KG1 (cell line): ENCODE results near the gene ANKDD1B.

Experiments
- DNase-seq: peaks from one replicate; lab custom pipeline; 2025; lab: John Stamatoyannopoulos, UW

Gene ANKDD1B

GRCh38 chr5:75616971-75617621, 5.8 kb downstream of the ANKDD1B start:
- no peak for DNase-seq

- no peak for DNase-seq
Measured at GRCh38 chr5:75617736-75618352, 6.6 kb downstream of the ANKDD1B start.

- no peak for DNase-seq
Measured at GRCh38 chr5:75620184-75620959, 9.1 kb downstream of the ANKDD1B start.

- no peak for DNase-seq
Measured at GRCh38 chr5:75622564-75622963, 11.3 kb downstream of the ANKDD1B start.

- no peak for DNase-seq
Measured at GRCh38 chr5:75623846-75624245, 12.6 kb downstream of the ANKDD1B start.

- DNase-seq, result no peak
Measured at GRCh38 chr5:75626959-75627358, 15.7 kb downstream of the ANKDD1B start.

GRCh38 chr5:75627801-75628200, 16.5 kb downstream of the ANKDD1B start:
- no peak for DNase-seq

GRCh38 chr5:75630875-75631274, 19.6 kb downstream of the ANKDD1B start:
- DNase-seq, result no peak

GRCh38 chr5:75632321-75632720, 21.1 kb downstream of the ANKDD1B start:
- DNase-seq, result no peak

GRCh38 chr5:75637949-75638348, 26.7 kb downstream of the ANKDD1B start:
- no peak for DNase-seq

GRCh38 chr5:75639535-75640311, 28.5 kb downstream of the ANKDD1B start:
- no peak for DNase-seq

GRCh38 chr5:75640395-75640794, 29.1 kb downstream of the ANKDD1B start:
- DNase-seq, result no peak

GRCh38 chr5:75640826-75641225, 29.6 kb downstream of the ANKDD1B start:
- DNase-seq, result no peak

- DNase-seq, result no peak
Measured at GRCh38 chr5:75648712-75649111, 37.5 kb downstream of the ANKDD1B start.

- DNase-seq, result no peak
Measured at GRCh38 chr5:75651575-75652238, 40.5 kb downstream of the ANKDD1B start.

- DNase-seq, result no peak
Measured at GRCh38 chr5:75653521-75653920, 42.3 kb downstream of the ANKDD1B start.

- no peak for DNase-seq
Measured at GRCh38 chr5:75654693-75655295, 43.5 kb downstream of the ANKDD1B start.

- no peak for DNase-seq
Measured at GRCh38 chr5:75656311-75657003, 45.2 kb downstream of the ANKDD1B start.

GRCh38 chr5:75659791-75660450, 48.7 kb downstream of the ANKDD1B start:
- no peak for DNase-seq
